Prostate gland (tissue), 2 donors: Measurements from ENCODE around the gene GLIS1. TPM values are rescaled to one million over a fixed set of nuclear protein-coding genes. Genes with fewer than 3 reads are reported as not detected.

ENCODE experiments used
- DNase-seq: peaks from one replicate; pipeline ENCODE4 v3.0.0-alpha.2; 2019; ENCODE audit warnings: low spot score
- H3K27ac ChIP-seq, 2 donors: fragments of 200-600 bp; sonication (generic); 2 replicates each; pipeline ENCODE4 v1.5.1; 2017 to 2019
- H3K27me3 ChIP-seq: fragments of 200-600 bp; sonication (generic); replicated peaks from 2 replicates; pipeline ENCODE4 v1.5.1; 2019; ENCODE audit not compliant: insufficient read depth
- H3K36me3 ChIP-seq, 2 donors: fragments of 200-600 bp; sonication (generic); 1 replicate in 1 of 2; 2 replicates in 1 of 2; pipeline versions ENCODE4 v1.5.1 to v1.8.1; 2017 to 2019
- H3K4me1 ChIP-seq: fragments of 200-600 bp; sonication (generic); replicated peaks from 2 replicates; pipeline ENCODE4 v1.5.1; 2019
- H3K4me3 ChIP-seq, 2 donors: fragments of 200-600 bp; sonication (generic); 2 replicates each; pipeline ENCODE4 v1.5.1; 2017 to 2019
- H3K9me3 ChIP-seq: fragments of 200-600 bp; sonication (generic); 2 replicates; pipeline ENCODE4 v1.5.1; 2017
- CTCF ChIP-seq, 4 experiments: fragments of 200-600 bp in 2 of 4; fragments of 450-650 bp in 2 of 4; sonication (generic) in 2 of 4; IDR thresholded peaks; 1 replicate in 3 of 4; 2 replicates in 1 of 4; pipeline ENCODE4 v1.5.1; 2016 to 2019; ENCODE audit warnings: antibody characterized with exemption in 4 of 4, mild to moderate bottlenecking in 2 of 4, moderate library complexity in 2 of 4
- POLR2A ChIP-seq: fragments of 450-650 bp; IDR thresholded peaks from one replicate; pipeline ENCODE4 v1.6.1; 2016; ENCODE audit warnings: antibody characterized with exemption, mild to moderate bottlenecking
- POLR2AphosphoS5 ChIP-seq: sonication (generic); formaldehyde crosslinking; IDR thresholded peaks from one replicate; pipeline ENCODE4 v1.6.1; 2017; ENCODE audit warnings: antibody characterized with exemption
- WGBS: methylation state at CpG from one replicate; pipeline ENCODE4 v1.1.5; 2018; 5-methylcytosine and 5-hydroxymethylcytosine counted together
- intact Hi-C: fragments of 100-400 bp; cut with DNase I; formaldehyde crosslinking; loops from one replicate; pipeline ENCODE4 v1.14.2; 2022
- total RNA-seq, 2 donors: library from RNA; depleted of rRNA; stranded (reverse); fragments of >200 nt; gene quantifications; one replicate each; pipeline ENCODE4 v1.1.0, GENCODE V29; 2016

The GLIS1 gene
- total RNA-seq, 2 donors from 2014 or later, result 1.1 to 8.1 TPM

- WGBS, result 80% methylated on average over 3 of the region's 3 CpGs
- no peaks in the 10 kb centered on the region for H3K4me1 ChIP-seq
- no peaks in the 10 kb centered on the region for H3K36me3 ChIP-seq
- intact Hi-C loops, result no loop called here
- H3K9me3 ChIP-seq, result no peaks in the 10 kb centered on the region
- TF ChIP-seq POLR2A (no peak), CTCF (IDR thresholded peaks at IDR 0.05) (no peak), POLR2AphosphoS5 (no peak)
- no peaks in the 10 kb centered on the region for H3K27me3 ChIP-seq
- no peak for DNase-seq
- no peak overlapping the region for H3K4me3 ChIP-seq
- no peak overlapping the region for H3K27ac ChIP-seq
These were observed 78.3 kb downstream of the GLIS1 start for GRCh38 chr1:53660666-53661065.

- intact Hi-C loops, result no loop called here
- Histone ChIP-seq H3K9me3 (no peaks in the 10 kb centered on the region), H3K27me3 (no peaks in the 10 kb centered on the region), H3K27ac (no peak overlapping the region), H3K36me3 (no peaks in the 10 kb centered on the region), H3K4me3 (no peak overlapping the region), H3K4me1 (no peaks in the 10 kb centered on the region)
- no peak for TF ChIP-seq POLR2AphosphoS5
- TF ChIP-seq POLR2A, result no peak
- no peak for TF ChIP-seq CTCF (IDR thresholded peaks at IDR 0.05)
- WGBS, result 92% methylated on average over 2 of the region's 2 CpGs
- no peak for DNase-seq
These were observed 79.5 kb downstream of the GLIS1 start for GRCh38 chr1:53659436-53659835.

- TF ChIP-seq POLR2AphosphoS5 (no peak), CTCF (IDR thresholded peaks at IDR 0.05) (no peak), POLR2A (no peak)
- Histone ChIP-seq H3K36me3 (no peaks in the 10 kb centered on the region), H3K27me3 (no peaks in the 10 kb centered on the region), H3K4me3 (no peak overlapping the region), H3K9me3 (no peaks in the 10 kb centered on the region), H3K27ac (no peak overlapping the region), H3K4me1 (no peaks in the 10 kb centered on the region)
- intact Hi-C loops, result no loop called here
- WGBS, result 48% methylated on average over 8 of the region's 8 CpGs
- no peak for DNase-seq
These were observed 80.3 kb downstream of the GLIS1 start for GRCh38 chr1:53658489-53659230.

GRCh38 chr1:53657891-53658396 lies 81.0 kb downstream of the GLIS1 start:
- Histone ChIP-seq H3K27ac (peak overlapping the region in 1 of 2 donors; percentile 15), H3K27me3 (no peaks in the 10 kb centered on the region), H3K4me3 (no peak overlapping the region), H3K9me3 (no peaks in the 10 kb centered on the region), H3K4me1 (no peaks in the 10 kb centered on the region), H3K36me3 (no peaks in the 10 kb centered on the region)
- no peak for DNase-seq
- WGBS, result 100% methylated on average over 1 of the region's 1 CpG
- intact Hi-C loops, result no loop called here
- TF ChIP-seq POLR2AphosphoS5 (no peak), POLR2A (no peak), CTCF (IDR thresholded peaks at IDR 0.05) (no peak)

GRCh38 chr1:53657531-53657805 lies 81.5 kb downstream of the GLIS1 start:
- DNase-seq, result no peak
- TF ChIP-seq CTCF (IDR thresholded peaks at IDR 0.05) (no peak), POLR2A (no peak), POLR2AphosphoS5 (peak; percentile 16)
- no peak overlapping the region for H3K4me3 ChIP-seq
- 43% methylated on average over 4 of the region's 4 CpGs for WGBS
- H3K27ac ChIP-seq, result peak overlapping the region in 1 of 2 donors; percentile 15
- intact Hi-C loops, result no loop called here
- no peaks in the 10 kb centered on the region for H3K27me3 ChIP-seq
- no peaks in the 10 kb centered on the region for H3K9me3 ChIP-seq
- no peaks in the 10 kb centered on the region for H3K4me1 ChIP-seq
- no peaks in the 10 kb centered on the region for H3K36me3 ChIP-seq
